H9 (cell line): ENCODE measurements around the gene CLEC4E. TPM values are rescaled to one million over a fixed set of nuclear protein-coding genes. Genes with fewer than 3 reads are reported as not detected.

Source experiments
- DNase-seq: peaks from one replicate; pipeline ENCODE4 v3.0.0-alpha.2; 2017
- H2AFZ ChIP-seq: one replicate; pipeline ENCODE4 v1.6.1; 2013; ENCODE audit warnings: mild to moderate bottlenecking, low read length, control low read depth, moderate library complexity
- H2AK5ac ChIP-seq: 2 replicates; pipeline ENCODE4 v1.6.1; 2013; ENCODE audit warnings: low read length, control low read depth, mixed read lengths; ENCODE audit not compliant: insufficient read length
- H2BK120ac ChIP-seq: one replicate; pipeline ENCODE4 v1.6.1; 2013; ENCODE audit warnings: low read depth, mild to moderate bottlenecking, low read length, control low read depth, inconsistent platforms; ENCODE audit not compliant: poor library complexity, severe bottlenecking
- H2BK12ac ChIP-seq: 2 replicates; pipeline ENCODE4 v1.6.1; 2013; ENCODE audit warnings: low read length, control low read depth, mixed read lengths, low read depth; ENCODE audit not compliant: insufficient read length
- H2BK15ac ChIP-seq: 2 replicates; pipeline ENCODE4 v1.6.1; 2013; ENCODE audit warnings: low read depth, low read length, control low read depth
- H2BK20ac ChIP-seq: one replicate; pipeline ENCODE4 v1.6.1; 2013; ENCODE audit warnings: low read depth, mild to moderate bottlenecking, low read length, control low read depth, inconsistent platforms; ENCODE audit not compliant: poor library complexity, severe bottlenecking
- H2BK5ac ChIP-seq: 2 replicates; pipeline ENCODE4 v1.6.1; 2013; ENCODE audit warnings: low read length, control low read depth, mixed read lengths; ENCODE audit not compliant: insufficient read length
- H3K14ac ChIP-seq: 2 replicates; pipeline ENCODE4 v1.6.1; 2013; ENCODE audit warnings: low read length, control low read depth; ENCODE audit not compliant: insufficient read depth
- H3K18ac ChIP-seq: 2 replicates; pipeline ENCODE4 v1.6.1; 2013; ENCODE audit warnings: low read depth, mild to moderate bottlenecking, mixed read lengths, low read length, control low read depth; ENCODE audit not compliant: insufficient read length
- H3K23ac ChIP-seq: 2 replicates; pipeline ENCODE4 v1.6.1; 2013; ENCODE audit warnings: low read length, control low read depth, mixed read lengths, low read depth; ENCODE audit not compliant: insufficient read length
- H3K23me2 ChIP-seq: 2 replicates; pipeline ENCODE4 v1.6.1; 2013; ENCODE audit warnings: low read depth, mild to moderate bottlenecking, mixed read lengths, low read length, control low read depth; ENCODE audit not compliant: insufficient read length, poor library complexity, severe bottlenecking
- H3K27ac ChIP-seq: 2 replicates; pipeline ENCODE4 v1.5.1; 2013; ENCODE audit warnings: low read length, control low read depth, mixed read lengths, low read depth; ENCODE audit not compliant: insufficient read length
- H3K27me3 ChIP-seq: 2 replicates; pipeline ENCODE4 v1.6.1; 2013; ENCODE audit warnings: low read length, control low read depth, inconsistent platforms; ENCODE audit not compliant: insufficient read depth
- H3K4ac ChIP-seq: 2 replicates; pipeline ENCODE4 v1.6.1; 2013; ENCODE audit warnings: low read depth, mild to moderate bottlenecking, control low read depth, inconsistent platforms, low read length, moderate library complexity
- H3K4me1 ChIP-seq: 2 replicates; pipeline ENCODE4 v1.6.1; 2013; ENCODE audit warnings: low read length, control low read depth, inconsistent platforms; ENCODE audit not compliant: insufficient read depth
- H3K4me2 ChIP-seq: 2 replicates; pipeline ENCODE4 v1.6.1; 2013; ENCODE audit warnings: low read length, control low read depth, mixed read lengths; ENCODE audit not compliant: insufficient read length, insufficient read depth
- H3K56ac ChIP-seq: 2 replicates; pipeline ENCODE4 v1.6.1; 2013; ENCODE audit warnings: low read depth, mild to moderate bottlenecking, mixed read lengths, low read length, control low read depth; ENCODE audit not compliant: insufficient read length
- H3K79me1 ChIP-seq: 2 replicates; pipeline ENCODE4 v1.6.1; 2013; ENCODE audit warnings: low read depth, mild to moderate bottlenecking, moderate library complexity, low read length, control low read depth, inconsistent platforms; ENCODE audit not compliant: insufficient read depth, poor library complexity, severe bottlenecking
- H3K79me2 ChIP-seq: 2 replicates; pipeline ENCODE4 v1.6.1; 2013; ENCODE audit warnings: low read length, control low read depth, inconsistent platforms; ENCODE audit not compliant: insufficient read depth
- H3K9ac ChIP-seq: 2 replicates; pipeline ENCODE4 v1.6.1; 2013; ENCODE audit warnings: low read length, control low read depth, mixed read lengths; ENCODE audit not compliant: insufficient read length; ENCODE audit errors: extremely low read depth
- H3K9me3 ChIP-seq: one replicate; pipeline ENCODE4 v1.6.1; 2013; ENCODE audit warnings: low read depth, low read length, inconsistent platforms; ENCODE audit not compliant: control insufficient read depth
- H3T11ph ChIP-seq: one replicate; pipeline ENCODE4 v1.6.1; 2013; ENCODE audit warnings: mild to moderate bottlenecking, low read length, control low read depth, inconsistent platforms
- H4K20me1 ChIP-seq: one replicate; pipeline ENCODE4 v1.6.1; 2013; ENCODE audit not compliant: control insufficient read depth, insufficient read length, insufficient read depth
- H4K5ac ChIP-seq: 2 replicates; pipeline ENCODE4 v1.6.1; 2013; ENCODE audit warnings: low read depth, mild to moderate bottlenecking, mixed read lengths, low read length, control low read depth; ENCODE audit not compliant: insufficient read length
- H4K8ac ChIP-seq: replicated peaks from 2 replicates; pipeline ENCODE4 v1.6.1; 2013; ENCODE audit warnings: low read length, control low read depth, mixed read lengths, low read depth; ENCODE audit not compliant: insufficient read length
- H4K91ac ChIP-seq: 2 replicates; pipeline ENCODE4 v1.6.1; 2013; ENCODE audit warnings: low read depth, mild to moderate bottlenecking, moderate library complexity, mixed read lengths, low read length, control low read depth; ENCODE audit not compliant: insufficient read length
- H3K27ac Mint-ChIP-seq, 3 experiments: 2 replicates in 2 of 3; 3 replicates in 1 of 3; pipeline ENCODE4 v1.8.0; 2020 to 2021; ENCODE audit warnings: mixed read lengths in 3 of 3, mild to moderate bottlenecking in 1 of 3, moderate library complexity in 1 of 3
- H3K27me3 Mint-ChIP-seq: 2 replicates; pipeline ENCODE4 v1.8.0; 2021; ENCODE audit warnings: low read depth, mild to moderate bottlenecking, moderate library complexity, mixed read lengths
- H3K36me3 Mint-ChIP-seq, 3 experiments: 2 replicates in 2 of 3; 3 replicates in 1 of 3; pipeline ENCODE4 v1.8.0; 2020 to 2021; ENCODE audit warnings: low read depth in 3 of 3, mixed read lengths in 3 of 3; ENCODE audit not compliant: insufficient read depth in 1 of 3
- H3K4me1 Mint-ChIP-seq, 2 experiments: 2 replicates each; pipeline ENCODE4 v1.8.0; 2020; ENCODE audit warnings: mixed read lengths in 2 of 2
- H3K4me3 Mint-ChIP-seq, 2 experiments: 2 replicates in 1 of 2; 3 replicates in 1 of 2; pipeline ENCODE4 v1.8.0; 2020 to 2021; ENCODE audit warnings: mild to moderate bottlenecking in 2 of 2, mixed read lengths in 2 of 2, moderate library complexity in 1 of 2
- H3K9me3 Mint-ChIP-seq, 2 experiments: 2 replicates in 1 of 2; 3 replicates in 1 of 2; pipeline ENCODE4 v1.8.0; 2020; ENCODE audit warnings: mild to moderate bottlenecking in 2 of 2, mixed read lengths in 2 of 2, moderate library complexity in 1 of 2
- CTCF ChIP-seq: fragments of 200-600 bp; sonication (generic); conservative IDR thresholded peaks from 3 replicates; pipeline ENCODE4 v1.8.0; 2021; ENCODE audit warnings: antibody characterized with exemption, mild to moderate bottlenecking
- WGBS: extraction: QIAGEN DNeasy Blood & Tissue Kit; methylation state at CpG from one replicate; pipeline ENCODE4 v1.1.7; 2013; ENCODE audit warnings: missing lambda C conversion rate, low lambda C conversion rate, mixed read lengths; ENCODE audit not compliant: insufficient read length; ENCODE audit errors: extremely low coverage; 5-methylcytosine and 5-hydroxymethylcytosine counted together
- total RNA-seq: library from RNA; stranded (reverse); gene quantifications from 2 replicates; pipeline ENCODE4 v1.2.1, GENCODE V29; 2021

The CLEC4E gene
- total RNA-seq, 1 experiment from 2014 or later = not detected

- H3K4me3 Mint-ChIP-seq = no peak overlapping the region
- no peak overlapping the region for H2BK5ac ChIP-seq
- H2BK120ac ChIP-seq = no peak overlapping the region
- H3K9me3 Mint-ChIP-seq = no peaks in the 10 kb centered on the region
- no peak overlapping the region for H3K4ac ChIP-seq
- H3K23ac ChIP-seq = no peak overlapping the region
- H2BK12ac ChIP-seq = no peak overlapping the region
- no peak overlapping the region for H4K91ac ChIP-seq
- H2BK15ac ChIP-seq = no peak overlapping the region
- WGBS = no CpG with 5 or more reads among the region's 5 CpGs
- no peak overlapping the region for H3K18ac ChIP-seq
- no peak overlapping the region for H3K14ac ChIP-seq
- H3K27me3 ChIP-seq = no peaks in the 10 kb centered on the region
- no peak overlapping the region for H4K8ac ChIP-seq
- no peaks in the 10 kb centered on the region for H3K9me3 ChIP-seq
- H2BK20ac ChIP-seq = no peak overlapping the region
- H3K27me3 Mint-ChIP-seq = no peaks in the 10 kb centered on the region
- H3K27ac ChIP-seq = no peak overlapping the region
- no peak for DNase-seq
- 0 out of 7 replicates have a peak overlapping the region, but pooled peaks of 1 of the 3 experiments have one; percentile 42 for H3K27ac Mint-ChIP-seq
- no peak overlapping the region for H3T11ph ChIP-seq
- no peak overlapping the region for H2AK5ac ChIP-seq
- no peak overlapping the region for H4K5ac ChIP-seq
- no peaks in the 10 kb centered on the region for H3K79me1 ChIP-seq
- H2AFZ ChIP-seq = no peak overlapping the region
- no peaks in the 10 kb centered on the region for H3K4me1 ChIP-seq
- no peaks in the 10 kb centered on the region for H3K23me2 ChIP-seq
- H3K56ac ChIP-seq = no peak overlapping the region
- no peaks in the 10 kb centered on the region for H4K20me1 ChIP-seq
- no peaks in the 10 kb centered on the region for H3K79me2 ChIP-seq
- no peak for TF ChIP-seq CTCF
- peaks cover 4 to 9% of the 10 kb centered on the region in 2 experiments for H3K4me1 Mint-ChIP-seq
- no peak overlapping the region for H3K4me2 ChIP-seq
- no peak overlapping the region for H3K9ac ChIP-seq
- no peaks in the 10 kb centered on the region for H3K36me3 Mint-ChIP-seq
Measured at GRCh38 chr12:8554451-8555195, 13.9 kb upstream of the CLEC4E start.
